ENCODE measurements around the gene OR7C1. TPM values are rescaled to one million over a fixed set of nuclear protein-coding genes. Genes with fewer than 3 reads are reported as not detected.

Gene OR7C1
- total RNA-seq, 4 donors from 2014 or later = not detected

DNA sequence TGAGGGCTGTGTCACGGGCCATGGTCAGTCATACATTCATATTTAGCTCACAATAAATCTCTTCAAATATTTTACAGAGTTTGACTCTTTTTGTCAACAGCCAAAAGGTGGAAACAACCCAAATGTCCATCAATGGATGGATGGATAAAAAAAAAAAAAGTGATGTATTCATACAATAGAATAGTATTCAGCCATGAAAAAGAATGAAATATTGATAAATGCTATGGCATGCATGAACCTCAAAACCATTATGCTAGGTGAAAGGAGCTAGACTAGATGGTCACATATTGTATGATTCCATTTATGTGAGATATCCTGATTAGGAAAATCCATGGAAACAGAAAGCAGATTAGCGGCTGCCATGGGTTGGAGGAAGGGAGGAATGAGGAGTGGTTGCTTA, 72.9 kb downstream of the OR7C1 start:
- no peak overlapping the region for H3K4me3 ChIP-seq
- peaks cover 0 to 19% (median 0%) of the 10 kb centered on the region in 3 donors for H3K9me3 ChIP-seq
- ATAC-seq = no peak
- no peak overlapping the region for H3K27ac ChIP-seq
- 75 to 80% methylated on average over 2 of the region's 2 CpGs for whole genome bisulfite sequencing, 2 donors (ENCODE audit: low coverage in 1 of 2)
- no peaks in the 10 kb centered on the region for H3K36me3 ChIP-seq
- peaks cover 48% of the 10 kb centered on the region for H3K27me3 ChIP-seq
- H3K4me1 ChIP-seq = no peaks in the 10 kb centered on the region
- no peak for TF ChIP-seq POLR2A (IDR thresholded peaks at IDR 0.05)
- no peak for TF ChIP-seq CTCF (IDR thresholded peaks at IDR 0.05)
- TF ChIP-seq EP300 (IDR thresholded peaks at IDR 0.05) = no peak
- no peak for TF ChIP-seq POLR2AphosphoS5 (IDR thresholded peaks at IDR 0.05)

DNA sequence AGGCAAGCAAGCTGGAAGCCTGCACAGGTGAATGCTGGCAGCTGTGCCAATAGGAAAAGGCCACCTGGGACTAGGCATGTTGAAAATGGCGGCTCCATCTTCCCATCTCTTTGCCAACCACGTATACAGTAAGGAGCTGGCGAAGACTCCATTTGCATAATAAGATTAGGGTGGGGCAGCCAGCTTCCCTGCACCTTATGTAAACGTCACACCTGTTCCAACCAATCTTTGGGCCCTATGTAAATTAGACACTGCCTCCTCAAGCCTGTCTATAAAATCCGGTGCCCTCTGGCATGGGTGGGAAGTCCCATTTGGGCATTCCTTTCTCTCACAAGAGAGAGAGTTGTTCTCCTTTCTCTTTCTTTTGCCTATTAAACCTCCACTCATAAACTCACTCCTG, 73.4 kb downstream of the OR7C1 start:
- Histone ChIP-seq H3K27ac (no peak overlapping the region), H3K9me3 (peaks cover 0 to 24% (median 0%) of the 10 kb centered on the region in 3 donors), H3K4me3 (no peak overlapping the region), H3K36me3 (no peaks in the 10 kb centered on the region), H3K4me1 (no peaks in the 10 kb centered on the region), H3K27me3 (peaks cover 46% of the 10 kb centered on the region)
- no peak for TF ChIP-seq POLR2A (IDR thresholded peaks at IDR 0.05)
- no peak for TF ChIP-seq POLR2AphosphoS5 (IDR thresholded peaks at IDR 0.05)
- TF ChIP-seq CTCF (IDR thresholded peaks at IDR 0.05) = no peak
- no peak for TF ChIP-seq EP300 (IDR thresholded peaks at IDR 0.05)
- 63 to 91% methylated on average over 4 to 5 of the region's 5 CpGs for WGBS, 2 donors (ENCODE audit: low coverage in 1 of 2)
- ATAC-seq = no peak

- TF ChIP-seq CTCF (IDR thresholded peaks at IDR 0.05) (no peak), POLR2A (IDR thresholded peaks at IDR 0.05) (no peak), POLR2AphosphoS5 (IDR thresholded peaks at IDR 0.05) (no peak), EP300 (IDR thresholded peaks at IDR 0.05) (no peak)
- Histone ChIP-seq H3K4me1 (no peaks in the 10 kb centered on the region), H3K9me3 (peaks cover 0 to 25% (median 0%) of the 10 kb centered on the region in 3 donors), H3K36me3 (no peaks in the 10 kb centered on the region), H3K27ac (no peak overlapping the region), H3K27me3 (peaks cover 33% of the 10 kb centered on the region), H3K4me3 (no peak overlapping the region)
- 14% methylated on average over 16 of the region's 16 CpGs; no CpG with 5 or more reads in 1 of the 2 donors for WGBS, 2 donors (ENCODE audit: low coverage in 1 of 2)
- ATAC-seq = no peak
Observed at GRCh38 chr19:14758816-14759215, 76.2 kb downstream of the OR7C1 start.

GRCh38 chr19:14748601-14749000, 86.4 kb downstream of the OR7C1 start:
- H3K4me1 ChIP-seq = no peaks in the 10 kb centered on the region
- WGBS, 2 donors (ENCODE audit: low coverage in 1 of 2) = 56 to 66% methylated on average over 6 of the region's 6 CpGs
- H3K9me3 ChIP-seq = peaks cover 0 to 5% (median 0%) of the 10 kb centered on the region in 3 donors
- ATAC-seq = no peak
- no peak overlapping the region for H3K27ac ChIP-seq
- no peak overlapping the region for H3K4me3 ChIP-seq
- H3K36me3 ChIP-seq = peaks cover 0 to under 1% of the 10 kb centered on the region in 2 donors
- TF ChIP-seq CTCF (IDR thresholded peaks at IDR 0.05) (no peak), EP300 (IDR thresholded peaks at IDR 0.05) (no peak), POLR2A (IDR thresholded peaks at IDR 0.05) (no peak), POLR2AphosphoS5 (IDR thresholded peaks at IDR 0.05) (no peak)
- H3K27me3 ChIP-seq = no peaks in the 10 kb centered on the region

Small RNA genes lying within 50 kb of the gene (small RNA-seq; reads per million reads assigned to genes)
- 0 reads per million in 4 donors for gene AC005255.1

Other genes starting within 250 kb of the OR7C1 start
- gene ADGRE3, start 160.3 kb downstream of the OR7C1 start, total RNA-seq = not detected
- gene ZNF333, start 145.1 kb downstream of the OR7C1 start, total RNA-seq = 10 to 100 TPM; 22.6 to 35.6 (median 28.1) TPM
- gene ADGRE2, start 56.6 kb downstream of the OR7C1 start, total RNA-seq = 1 to 10 TPM; 1.0 to 4.4 (median 1.4) TPM
- gene OR7A5, start within 50 bp of the OR7C1 start, total RNA-seq = not detected
- gene OR7A10, start 13.7 kb upstream of the OR7C1 start, total RNA-seq = not detected
- not detected for gene OR7A17, start 50.9 kb upstream of the OR7C1 start, total RNA-seq
- gene OR7C2, start 106.3 kb upstream of the OR7C1 start, total RNA-seq = not detected
- gene SLC1A6, start 144.7 kb upstream of the OR7C1 start, total RNA-seq = under 1 TPM in 1 of 4 donors, not detected in 3; 0.23 TPM
- not detected for gene CASP14, start 214.3 kb upstream of the OR7C1 start, total RNA-seq
- gene OR1I1, start 247.0 kb upstream of the OR7C1 start, total RNA-seq = not detected

Data from gastroesophageal sphincter (tissue), 4 donors.